CD4-positive, alpha-beta T cell treated with Interleukin-21 for 1 hour (primary cell): ENCODE data around the gene ITGA6.

Source experiments
- DNase-seq: peaks from one replicate; pipeline ENCODE4 v3.0.0-alpha.2; 2020

ITGA6 gene

GRCh38 chr2:172427256-172427989 is at the start of gene ITGA6:
Gene ITGA6 (plus strand): TSS chr2:172427586.
- DNase-seq, result peak; percentile 84

DNA sequence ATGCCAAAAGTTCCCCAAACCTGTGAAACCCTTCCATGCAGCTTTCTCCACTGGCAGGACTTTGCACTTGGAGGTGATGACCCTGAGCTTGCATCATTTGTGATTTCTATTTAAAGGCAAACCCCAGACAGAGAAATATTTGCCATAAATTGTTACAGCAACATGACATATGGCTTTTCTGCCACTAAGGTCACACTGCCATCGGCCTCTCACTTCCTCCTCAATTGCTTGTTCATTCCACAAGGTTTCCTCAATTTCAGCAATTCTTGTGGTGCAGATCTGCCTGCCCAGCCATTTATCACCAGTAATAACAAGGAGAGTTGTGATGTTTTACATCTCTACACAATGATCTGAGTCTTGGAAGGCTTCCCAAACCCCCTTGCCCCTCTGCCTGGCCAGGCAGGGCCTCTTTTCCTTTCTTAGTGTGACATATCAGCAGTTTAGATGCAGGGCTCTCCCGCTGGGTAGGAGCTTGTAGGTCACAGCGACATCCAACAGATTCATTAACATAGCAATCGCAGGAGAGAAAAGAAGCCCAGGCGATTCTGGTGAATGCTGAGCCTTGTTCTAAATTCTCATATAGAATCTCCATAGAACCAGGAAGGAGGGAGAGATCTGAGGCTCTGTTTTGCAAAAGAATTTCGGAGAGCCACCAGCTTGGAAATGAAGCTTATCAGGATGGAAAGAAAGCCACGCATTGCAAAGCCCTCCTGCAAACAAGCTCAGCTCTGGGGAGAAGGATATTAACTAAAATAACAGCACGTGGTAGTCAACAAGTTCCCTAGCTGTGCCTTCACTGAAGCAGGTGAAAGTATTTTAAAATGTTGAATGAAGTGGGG is 46.7 kb upstream of the ITGA6 start:
- DNase-seq, result no peak

GRCh38 chr2:172381275-172382027 is 45.9 kb upstream of the ITGA6 start:
- no peak for DNase-seq

DNA sequence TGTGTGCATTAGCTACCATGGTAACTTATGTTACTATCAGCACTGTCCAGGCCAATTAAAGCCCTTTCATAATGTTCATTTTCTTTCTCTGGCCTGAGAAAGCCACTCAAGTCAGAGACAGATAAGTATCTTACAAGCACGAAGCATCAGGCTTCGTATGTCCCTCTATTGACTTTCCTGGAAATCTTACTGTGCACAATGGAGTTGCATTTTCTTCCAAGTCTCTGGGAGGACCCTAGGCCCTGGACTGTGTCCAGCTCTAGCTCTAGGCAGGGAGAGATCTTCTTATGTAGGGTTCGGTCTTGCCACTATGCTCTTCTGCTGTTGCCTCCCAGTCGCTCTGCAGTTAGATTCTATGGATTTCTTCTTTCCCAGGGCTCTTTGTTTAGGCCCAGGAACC is 40.0 kb upstream of the ITGA6 start:
- DNase-seq, result no peak

GRCh38 chr2:172389685-172390339 is 37.6 kb upstream of the ITGA6 start:
- no peak for DNase-seq

GRCh38 chr2:172394002-172394401 is 33.4 kb upstream of the ITGA6 start:
- no peak for DNase-seq

DNA sequence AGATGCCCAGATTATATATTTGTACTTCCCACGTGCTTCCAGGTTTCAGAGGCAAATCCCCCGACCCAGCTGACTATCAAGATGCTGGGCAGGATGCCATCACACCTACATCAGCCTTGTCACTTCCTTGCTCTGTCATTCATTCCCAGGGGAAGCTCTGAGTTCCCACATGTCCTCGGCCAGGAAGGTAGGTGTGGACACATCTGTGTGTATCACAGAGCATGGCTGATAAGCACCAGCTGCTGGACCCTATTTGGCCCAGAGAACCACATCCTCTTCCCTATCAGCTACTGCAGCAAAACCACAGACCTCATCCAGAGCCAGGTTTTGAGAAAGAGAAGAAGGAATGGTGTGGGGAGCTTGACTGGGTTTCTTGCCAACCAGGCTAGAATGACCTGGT is 31.9 kb upstream of the ITGA6 start:
- DNase-seq, result no peak

GRCh38 chr2:172397148-172397834 is 30.1 kb upstream of the ITGA6 start:
- DNase-seq, result no peak

GRCh38 chr2:172398440-172398839 is 28.9 kb upstream of the ITGA6 start:
- DNase-seq, result no peak

DNA sequence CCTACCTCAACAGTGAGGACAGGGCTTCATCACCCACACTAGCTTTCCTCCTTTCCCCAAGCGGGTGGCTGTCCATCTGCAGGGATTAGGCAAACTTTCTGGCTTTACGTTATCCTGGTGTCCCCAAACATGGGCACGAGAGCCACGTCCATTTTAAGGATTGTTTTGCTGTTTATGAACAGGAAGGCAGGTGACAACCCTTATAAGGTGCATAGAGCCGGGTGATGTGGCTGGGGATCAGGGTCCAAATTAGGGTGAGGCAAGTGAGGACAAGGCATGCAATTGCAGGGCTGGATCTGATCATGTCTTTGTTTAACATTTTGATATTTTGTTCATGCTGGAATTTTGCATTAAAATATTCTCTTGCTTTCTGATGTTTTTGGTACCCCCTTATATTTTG is 27.6 kb upstream of the ITGA6 start:
- DNase-seq, result no peak

- DNase-seq, result no peak
These were observed 25.2 kb upstream of the ITGA6 start for GRCh38 chr2:172402198-172402597.

GRCh38 chr2:172403402-172403801 is 24.0 kb upstream of the ITGA6 start:
- no peak for DNase-seq

GRCh38 chr2:172403881-172404468 is 23.4 kb upstream of the ITGA6 start:
- DNase-seq, result no peak

- DNase-seq, result no peak
These were observed 22.6 kb upstream of the ITGA6 start for GRCh38 chr2:172404824-172405223.

- no peak for DNase-seq
These were observed 21.7 kb upstream of the ITGA6 start for GRCh38 chr2:172405673-172406072.

DNA sequence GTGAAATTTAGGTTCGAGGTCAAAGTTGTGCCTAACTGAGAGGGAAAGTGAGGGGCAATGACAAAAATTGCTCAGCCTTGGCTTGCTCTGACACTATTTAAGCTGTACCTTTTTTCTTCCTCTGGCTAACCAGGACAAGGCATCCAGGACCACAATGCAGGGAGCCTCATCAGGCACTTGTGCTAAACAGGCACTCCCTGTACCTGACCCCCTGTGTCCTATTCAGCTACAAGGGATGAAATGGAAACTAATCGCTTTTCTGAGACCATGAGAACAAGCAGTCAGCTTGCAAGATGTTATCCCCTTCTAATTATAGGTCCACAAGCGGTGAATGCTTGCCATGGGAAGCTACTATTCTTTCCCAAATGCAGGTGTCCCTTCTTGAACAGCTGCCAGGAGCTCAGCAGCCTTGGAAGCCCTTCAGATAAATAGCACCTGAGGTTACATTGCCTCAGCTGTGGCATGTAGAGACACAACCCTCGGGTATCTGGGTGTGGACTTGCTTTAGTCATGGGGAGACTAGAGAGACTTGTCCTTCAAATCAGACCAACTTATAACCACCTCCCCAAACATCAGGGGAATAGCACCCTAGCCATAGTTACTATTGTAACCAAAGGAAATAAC is 19.1 kb upstream of the ITGA6 start:
- no peak for DNase-seq

- no peak for DNase-seq
These were observed 18.3 kb upstream of the ITGA6 start for GRCh38 chr2:172409042-172409441.

DNA sequence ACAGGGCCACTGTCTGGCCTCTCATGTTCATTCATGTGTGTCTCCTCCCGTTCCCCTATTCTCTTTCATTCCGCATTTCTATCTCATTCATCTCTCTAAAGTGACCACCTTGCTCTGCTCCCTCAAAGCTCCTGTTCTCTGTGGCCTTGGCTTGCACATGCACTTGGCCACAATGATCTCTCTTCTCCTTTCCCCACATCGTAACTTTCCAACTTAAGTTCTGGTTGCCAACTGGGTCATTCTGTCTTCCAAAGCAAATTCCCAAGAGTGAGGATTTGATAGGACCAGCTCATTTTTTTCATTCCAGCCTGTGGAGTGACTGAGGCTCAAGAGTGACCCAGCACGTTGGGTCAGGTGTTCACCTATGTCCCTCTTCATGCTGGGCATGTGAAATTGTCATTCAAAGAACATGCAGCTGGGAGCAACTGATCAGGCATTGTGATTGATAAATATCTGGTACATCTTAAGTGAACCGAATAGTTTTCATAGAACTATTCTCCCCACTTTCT is 14.3 kb upstream of the ITGA6 start:
- DNase-seq, result no peak

DNA sequence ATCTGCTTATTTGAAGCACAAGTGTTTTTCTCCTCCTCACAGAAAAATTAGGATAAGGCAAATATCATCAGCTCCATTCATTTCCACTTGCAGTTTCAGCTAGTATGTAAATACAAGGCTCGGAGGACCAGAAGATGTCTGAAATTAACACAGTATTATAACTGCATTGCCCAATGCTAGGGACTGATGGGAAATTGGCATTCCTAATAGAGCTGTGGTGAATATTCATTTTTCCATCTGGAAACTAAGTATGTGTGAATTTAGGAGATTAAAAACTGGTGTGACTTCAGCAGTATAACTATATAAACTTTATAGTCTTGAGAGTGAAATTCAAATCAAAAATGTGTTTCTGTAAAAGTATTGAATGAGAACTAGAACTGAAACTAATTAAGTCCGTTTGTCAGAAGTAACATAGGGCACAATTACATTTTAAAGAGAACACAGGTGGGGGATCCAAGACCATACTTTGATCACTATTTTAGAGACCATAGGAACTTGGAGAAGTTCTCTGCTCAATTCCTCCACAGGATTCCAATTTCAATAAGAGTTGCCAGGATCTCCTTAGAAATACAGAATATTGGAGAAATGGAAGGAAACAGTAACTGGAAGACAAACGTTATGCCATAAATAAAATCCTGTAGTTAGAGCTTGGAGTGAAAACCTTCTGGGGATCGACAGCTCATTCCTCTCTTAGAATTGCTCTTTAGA is 12.1 kb upstream of the ITGA6 start:
- no peak for DNase-seq

DNA sequence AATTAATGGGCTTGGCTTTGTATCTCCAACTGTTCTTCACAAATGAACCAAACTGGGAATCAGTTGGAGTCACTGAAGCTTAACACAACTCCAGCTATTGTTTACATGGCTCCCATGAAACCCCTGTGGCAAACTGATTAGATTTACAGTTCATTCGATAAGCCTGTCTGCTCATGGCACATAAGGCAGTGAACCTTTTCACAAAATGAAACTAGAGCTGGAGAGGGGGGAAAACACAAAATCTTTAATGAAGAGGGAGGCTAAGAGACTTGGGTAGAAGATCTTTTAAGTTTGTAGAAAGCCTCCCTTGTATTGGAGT is 11.6 kb upstream of the ITGA6 start:
- no peak for DNase-seq
